Sigmoid colon (tissue), 7 donors: ENCODE results near the gene SUCLA2. TPM values are rescaled to one million over a fixed set of nuclear protein-coding genes. Genes with fewer than 3 reads are reported as not detected.
"Not testable (repeated sequence)": the region's sequence is repeated elsewhere in the genome, so short reads cannot be mapped to it uniquely, and the experiment has no call there.

Experiments used
- DNase-seq: peaks from one replicate; pipeline ENCODE4 v3.0.0-alpha.2; 2019
- H3K27ac ChIP-seq, 4 donors: fragments of 200-600 bp; sonication (generic); one replicate each; pipeline ENCODE4 v1.5.1; 2016 to 2019; ENCODE audit warnings: mild to moderate bottlenecking in 1 of 4
- H3K27me3 ChIP-seq, 3 donors: fragments of 200-600 bp; sonication (generic); one replicate each; pipeline ENCODE4 v1.5.1; 2019; ENCODE audit warnings: mild to moderate bottlenecking in 1 of 3
- H3K36me3 ChIP-seq, 4 donors: fragments of 200-600 bp; sonication (generic); one replicate each; pipeline ENCODE4 v1.5.1; 2016 to 2019
- H3K4me1 ChIP-seq, 4 donors: fragments of 200-600 bp; sonication (generic); one replicate each; pipeline ENCODE4 v1.5.1; 2017 to 2019
- H3K4me3 ChIP-seq, 4 donors: fragments of 200-600 bp; sonication (generic); one replicate each; pipeline ENCODE4 v1.5.1; 2017 to 2019; ENCODE audit warnings: mild to moderate bottlenecking in 2 of 4, moderate library complexity in 1 of 4
- H3K9me3 ChIP-seq, 4 donors: fragments of 200-600 bp in 3 of 4; sonication (generic) in 3 of 4; one replicate each; pipeline versions ENCODE4 v1.5.1 to v1.6.1; 2013 to 2019
- EP300 ChIP-seq, 4 donors: sonication (generic); formaldehyde crosslinking; IDR thresholded peaks; one replicate each; pipeline ENCODE4 v1.6.1; 2017; ENCODE audit warnings: antibody characterized with exemption in 4 of 4
- POLR2A ChIP-seq, 2 donors: fragments of 450-650 bp; IDR thresholded peaks; one replicate each; pipeline ENCODE4 v1.6.1; 2016; ENCODE audit warnings: antibody characterized with exemption in 2 of 2, mild to moderate bottlenecking in 2 of 2, moderate library complexity in 2 of 2
- POLR2AphosphoS5 ChIP-seq, 4 donors: sonication (generic); formaldehyde crosslinking; IDR thresholded peaks; one replicate each; pipeline ENCODE4 v1.6.1; 2017; ENCODE audit warnings: antibody characterized with exemption in 4 of 4
- WGBS, 2 donors: extraction: QIAGEN DNeasy Blood & Tissue Kit; methylation state at CpG; one replicate each; pipeline ENCODE4 v1.1.7; 2013; 5-methylcytosine and 5-hydroxymethylcytosine counted together
- intact Hi-C: fragments of 100-400 bp; cut with DNase I; formaldehyde crosslinking; loops from one replicate; pipeline ENCODE4 v1.15.1; 2023
- polyA plus RNA-seq, 3 donors: library from polyadenylated mRNA; stranded (reverse); fragments of 200-250 nt; gene quantifications; one replicate each; pipeline ENCODE4 v1.2.3, GENCODE V29; 2013
- total RNA-seq, 4 donors: library from RNA; depleted of rRNA; stranded (reverse); fragments of >200 nt; gene quantifications; one replicate each; pipeline ENCODE4 v1.1.0, GENCODE V29; 2016
- TF ChIP-seq, protein P1 (sequence below), 4 experiments: fragments of 450-650 bp in 3 of 4; fragments of 200-600 bp in 1 of 4; IDR thresholded peaks; one replicate each; pipeline ENCODE4 v1.5.1; 2016 to 2019; ENCODE audit warnings: antibody characterized with exemption in 4 of 4, mild to moderate bottlenecking in 3 of 4, moderate library complexity in 2 of 4
- donor health status: healthy with polysubstance abuse.
- donor health status: Bipolar disorder and iron deficiency.
- donor health status: healthy.

SUCLA2 gene
- total and polyA plus RNA-seq, 7 donors, result 34.9 to 102 (median 45.2) TPM

DNA sequence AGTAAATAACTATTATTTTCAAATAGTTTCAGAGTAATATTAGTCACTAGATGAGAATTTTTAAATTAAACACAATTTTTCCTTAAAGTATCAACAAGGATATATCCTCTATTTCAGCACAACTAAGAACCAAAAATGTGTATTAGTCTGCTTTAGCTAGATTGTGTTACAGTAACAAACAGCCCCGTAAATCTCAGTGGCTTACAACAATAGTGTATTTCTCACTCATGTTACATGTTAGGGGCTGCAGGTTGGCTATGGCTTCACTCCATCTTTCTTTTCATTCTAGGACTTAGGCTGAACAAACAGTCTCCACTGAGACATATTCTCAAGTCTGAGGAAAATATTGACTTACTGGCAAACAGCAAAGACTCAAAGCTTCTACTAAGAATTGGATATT lies 11.6 kb upstream of the SUCLA2 start:
- H3K9me3 ChIP-seq, result no peaks in the 10 kb centered on the region
- intact Hi-C loops, result no loop called here
- TF ChIP-seq EP300 (IDR thresholded peaks at IDR 0.05), result no peak
- no peak for TF ChIP-seq POLR2AphosphoS5 (IDR thresholded peaks at IDR 0.05)
- TF ChIP-seq, protein P1, sequence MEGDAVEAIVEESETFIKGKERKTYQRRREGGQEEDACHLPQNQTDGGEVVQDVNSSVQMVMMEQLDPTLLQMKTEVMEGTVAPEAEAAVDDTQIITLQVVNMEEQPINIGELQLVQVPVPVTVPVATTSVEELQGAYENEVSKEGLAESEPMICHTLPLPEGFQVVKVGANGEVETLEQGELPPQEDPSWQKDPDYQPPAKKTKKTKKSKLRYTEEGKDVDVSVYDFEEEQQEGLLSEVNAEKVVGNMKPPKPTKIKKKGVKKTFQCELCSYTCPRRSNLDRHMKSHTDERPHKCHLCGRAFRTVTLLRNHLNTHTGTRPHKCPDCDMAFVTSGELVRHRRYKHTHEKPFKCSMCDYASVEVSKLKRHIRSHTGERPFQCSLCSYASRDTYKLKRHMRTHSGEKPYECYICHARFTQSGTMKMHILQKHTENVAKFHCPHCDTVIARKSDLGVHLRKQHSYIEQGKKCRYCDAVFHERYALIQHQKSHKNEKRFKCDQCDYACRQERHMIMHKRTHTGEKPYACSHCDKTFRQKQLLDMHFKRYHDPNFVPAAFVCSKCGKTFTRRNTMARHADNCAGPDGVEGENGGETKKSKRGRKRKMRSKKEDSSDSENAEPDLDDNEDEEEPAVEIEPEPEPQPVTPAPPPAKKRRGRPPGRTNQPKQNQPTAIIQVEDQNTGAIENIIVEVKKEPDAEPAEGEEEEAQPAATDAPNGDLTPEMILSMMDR (IDR thresholded peaks at IDR 0.05), result no peak
- TF ChIP-seq POLR2A (IDR thresholded peaks at IDR 0.05), result no peak
- H3K27me3 ChIP-seq, result no peaks in the 10 kb centered on the region
- H3K27ac ChIP-seq, result no peak overlapping the region
- no peaks in the 10 kb centered on the region for H3K36me3 ChIP-seq
- WGBS, 2 donors, result 96 to 98% methylated on average over 1 of the region's 1 CpG
- no peak for DNase-seq
- no peak overlapping the region for H3K4me3 ChIP-seq
- no peaks in the 10 kb centered on the region for H3K4me1 ChIP-seq

DNA sequence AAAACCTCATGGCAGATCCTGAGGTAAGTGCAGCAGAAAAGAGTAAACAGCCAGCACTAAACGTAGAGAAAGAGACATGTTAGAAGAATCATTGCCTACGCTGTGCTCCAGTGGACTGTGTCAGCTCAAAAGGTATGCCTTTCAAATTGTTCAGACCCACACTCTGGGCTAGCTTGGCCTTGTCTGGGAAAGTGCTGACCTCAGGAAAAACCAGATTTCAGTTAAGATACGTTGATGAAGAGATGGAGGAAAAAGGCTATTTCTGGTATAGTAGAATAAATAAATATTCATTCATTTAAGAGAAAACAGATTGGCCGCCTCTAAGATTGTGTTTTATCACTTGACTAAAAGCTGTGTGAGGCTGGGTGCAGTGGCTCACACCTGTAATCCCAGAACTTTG lies 9.6 kb upstream of the SUCLA2 start:
- 69 to 88% methylated on average over 4 of the region's 4 CpGs for WGBS, 2 donors
- Histone ChIP-seq H3K4me1 (no peaks in the 10 kb centered on the region), H3K36me3 (no peaks in the 10 kb centered on the region), H3K27ac (no peak overlapping the region), H3K9me3 (no peaks in the 10 kb centered on the region), H3K4me3 (no peak overlapping the region), H3K27me3 (no peaks in the 10 kb centered on the region)
- no peak for DNase-seq
- intact Hi-C loops, result no loop called here
- TF ChIP-seq, protein P1 (IDR thresholded peaks at IDR 0.05), result no peak
- TF ChIP-seq EP300 (IDR thresholded peaks at IDR 0.05), result no peak
- TF ChIP-seq POLR2A (IDR thresholded peaks at IDR 0.05), result no peak
- no peak for TF ChIP-seq POLR2AphosphoS5 (IDR thresholded peaks at IDR 0.05)

DNA sequence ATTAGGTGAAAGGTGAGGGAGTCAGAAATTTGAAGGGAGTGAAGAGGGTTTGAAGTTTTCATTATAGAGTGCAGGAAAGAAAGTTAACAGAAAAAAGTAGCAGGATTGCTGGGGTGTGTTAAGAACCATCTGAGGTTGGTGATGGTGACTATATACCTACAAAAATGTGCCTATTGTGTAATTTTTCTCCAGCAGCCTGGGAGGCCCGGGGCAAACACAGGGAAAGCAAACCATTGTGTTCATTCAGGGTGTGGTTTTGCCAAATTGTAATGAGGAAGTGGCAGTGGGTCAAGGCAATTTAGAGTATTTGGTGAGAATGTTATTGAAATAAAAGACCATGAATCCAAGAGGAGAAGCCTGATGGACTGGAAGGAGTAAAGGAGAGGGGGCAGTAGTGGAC lies 8.2 kb upstream of the SUCLA2 start:
- TF ChIP-seq, protein P1 (IDR thresholded peaks at IDR 0.05), result no peak
- TF ChIP-seq EP300 (IDR thresholded peaks at IDR 0.05) (no peak), POLR2A (IDR thresholded peaks at IDR 0.05) (no peak), POLR2AphosphoS5 (IDR thresholded peaks at IDR 0.05) (no peak)
- DNase-seq, result no peak
- intact Hi-C loops, result no loop called here
- Histone ChIP-seq H3K9me3 (no peaks in the 10 kb centered on the region), H3K27me3 (no peaks in the 10 kb centered on the region), H3K27ac (no peak overlapping the region), H3K4me3 (no peak overlapping the region), H3K4me1 (no peaks in the 10 kb centered on the region), H3K36me3 (no peaks in the 10 kb centered on the region)
- WGBS, 2 donors, result 11 to 47% methylated on average over 1 of the region's 1 CpG

GRCh38 chr13:48006396-48006795 lies 5.3 kb upstream of the SUCLA2 start:
- H3K27ac ChIP-seq, result no peak overlapping the region
- no peaks in the 10 kb centered on the region for H3K27me3 ChIP-seq
- H3K4me3 ChIP-seq, result no peak overlapping the region
- H3K36me3 ChIP-seq, result no peaks in the 10 kb centered on the region
- DNase-seq, result no peak
- WGBS, 2 donors, result 22 to 59% methylated on average over 1 of the region's 1 CpG
- H3K9me3 ChIP-seq, result no peaks in the 10 kb centered on the region
- H3K4me1 ChIP-seq, result peaks cover 0 to 10% (median 8%) of the 10 kb centered on the region in 4 donors
- intact Hi-C loops, result no loop called here
- TF ChIP-seq, protein P1 (IDR thresholded peaks at IDR 0.05), result no peak
- no peak for TF ChIP-seq POLR2AphosphoS5 (IDR thresholded peaks at IDR 0.05)
- TF ChIP-seq EP300 (IDR thresholded peaks at IDR 0.05), result no peak
- TF ChIP-seq POLR2A (IDR thresholded peaks at IDR 0.05), result no peak

DNA sequence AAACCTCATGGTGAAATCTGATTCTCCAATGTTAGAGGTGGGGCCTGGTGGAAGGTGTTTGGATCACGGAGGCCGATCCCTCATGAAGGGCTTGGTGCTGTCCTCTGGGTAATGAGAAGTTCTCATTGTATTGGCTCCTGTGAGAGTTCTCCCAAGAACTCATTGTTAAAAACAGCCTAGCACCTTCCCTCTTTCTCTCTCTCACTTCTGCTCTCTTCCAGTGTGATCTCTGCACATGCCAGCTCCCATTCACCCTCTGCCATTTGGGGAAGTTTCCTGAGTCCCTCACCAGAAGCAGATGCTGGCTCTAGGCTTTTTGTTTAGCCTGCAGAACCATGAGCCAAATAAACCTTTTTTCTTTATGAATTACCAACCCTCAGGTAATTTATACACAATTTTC lies 3.1 kb upstream of the SUCLA2 start:
- Histone ChIP-seq H3K36me3 (no peaks in the 10 kb centered on the region), H3K9me3 (no peaks in the 10 kb centered on the region), H3K27me3 (no peaks in the 10 kb centered on the region), H3K27ac (no peak overlapping the region), H3K4me3 (no peak overlapping the region), H3K4me1 (peaks cover 0 to 22% (median 20%) of the 10 kb centered on the region in 4 donors)
- TF ChIP-seq POLR2AphosphoS5 (IDR thresholded peaks at IDR 0.05), result no peak
- TF ChIP-seq, protein P1 (IDR thresholded peaks at IDR 0.05), result no peak
- no peak for TF ChIP-seq POLR2A (IDR thresholded peaks at IDR 0.05)
- no peak for TF ChIP-seq EP300 (IDR thresholded peaks at IDR 0.05)
- no peak for DNase-seq
- intact Hi-C loops, result loop anchor here (5.0 kb wide), 1 partner anchor 33 kb away; the partner anchor contains the start of gene NUDT15
- 57 to 79% methylated on average over 2 of the region's 2 CpGs for WGBS, 2 donors

DNA sequence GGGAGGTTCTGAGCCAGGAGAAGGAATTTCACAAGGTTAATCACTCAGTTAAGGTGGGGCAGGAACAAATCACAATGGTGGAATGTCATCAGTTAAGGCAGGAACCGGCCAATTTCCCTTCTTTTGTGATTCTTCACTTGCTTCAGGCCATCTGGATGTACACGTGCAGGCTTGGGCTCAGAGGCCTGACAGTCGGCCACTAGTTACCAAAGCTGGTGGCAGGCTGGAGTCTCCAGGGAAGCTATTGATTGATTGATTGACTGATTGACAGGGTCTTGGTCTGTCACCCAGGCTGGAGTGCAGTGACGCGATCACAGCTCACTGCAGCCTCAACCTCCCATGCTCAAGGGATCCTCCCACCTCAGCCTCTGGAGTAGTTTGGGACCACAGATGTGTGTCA lies 926 bp upstream of the SUCLA2 start:
- H3K4me3 ChIP-seq, result peak overlapping the region; percentile 73 to 99 (median 95)
- H3K9me3 ChIP-seq, H3K36me3 ChIP-seq, H3K27me3 ChIP-seq, DNase-seq: not testable (repeated sequence)
- intact Hi-C loops, result loop anchor here (5.0 kb wide), 1 partner anchor 35 kb away; the partner anchor contains the start of gene NUDT15
- H3K27ac ChIP-seq, result peak overlapping the region in 2 of 4 donors; percentile 82 to 85
- peaks cover 0 to 40% (median 21%) of the 10 kb centered on the region in 4 donors for H3K4me1 ChIP-seq
- 47 to 74% methylated on average over 5 of the region's 5 CpGs for WGBS, 2 donors
